GM12878 (cell line): ENCODE data around the gene TIGD1. TPM values are rescaled to one million over a fixed set of nuclear protein-coding genes. Genes with fewer than 3 reads are reported as not detected.

Experiments used
- ATAC-seq: fragments of 200-7000 bp; cut with Tn5 transposase; 3 replicates; pipeline ENCODE4 v1.9.1; 2020; ENCODE audit warnings: mild to moderate bottlenecking, moderate library complexity
- BruUV-seq: library from RNA; stranded (reverse); fragments of 400-500 nt; replicated peaks from 2 replicates; lab custom pipeline; 2021; lab: Mats Ljungman, UMichigan
- CTCF ChIA-PET: fragments of 300-600 bp; sonication (Branson Sonifier 250); formaldehyde crosslinking; extraction: SDS; loops from one replicate; lab custom pipeline; 2021; ENCODE audit warnings: inconsistent platforms; lab: Yijun Ruan, JAX
- POLR2A ChIA-PET: fragments of 350-600 bp; formaldehyde crosslinking; extraction: SDS; loops from one replicate; lab custom pipeline; 2021; ENCODE audit warnings: inconsistent platforms; lab: Charles Lee
- RAD21 ChIA-PET: fragments of 300-600 bp; sonication (Branson Sonifier 250); formaldehyde crosslinking; loops from one replicate; lab custom pipeline; 2023; ENCODE audit warnings: antibody characterized with exemption; ENCODE audit not compliant: unreplicated experiment; lab: Charles Lee
- SMC1A ChIA-PET: fragments of 300-600 bp; sonication (Branson Sonifier 250); formaldehyde crosslinking; loops from one replicate; lab custom pipeline; 2023; ENCODE audit not compliant: unreplicated experiment, uncharacterized antibody; lab: Charles Lee
- DNase-seq: peaks from one replicate; pipeline ENCODE4 v3.0.0-alpha.2; 2011; ENCODE audit warnings: low read depth, low spot score
- FAIRE-seq: peaks from 3 replicates; lab custom pipeline; 2011; peaks lifted over from hg19 to GRCh38; lab: Jason Lieb, UNC
- H2AFZ ChIP-seq: 2 replicates; pipeline ENCODE4 v1.6.0; 2011; ENCODE audit warnings: low read depth, low read length, control low read depth; ENCODE audit not compliant: control insufficient read depth
- H3K27ac ChIP-seq: 2 replicates; pipeline ENCODE4 v1.5.1; 2011; ENCODE audit warnings: control low read depth; ENCODE audit not compliant: control insufficient read depth, insufficient read depth
- H3K27me3 ChIP-seq, 2 experiments: replicated peaks in 1 of 2; 2 replicates each; pipeline versions ENCODE4 v1.6.0 to v1.6.1; 2011; ENCODE audit warnings: low read length in 1 of 2; ENCODE audit not compliant: control insufficient read depth in 2 of 2, insufficient read depth in 2 of 2
- H3K36me3 ChIP-seq, 2 experiments: 2 replicates each; pipeline ENCODE4 v1.5.1; 2011; ENCODE audit warnings: low read length in 1 of 2; ENCODE audit not compliant: control insufficient read depth in 2 of 2, insufficient read depth in 2 of 2
- H3K4me1 ChIP-seq: 2 replicates; pipeline ENCODE4 v1.6.1; 2011; ENCODE audit warnings: mild to moderate bottlenecking, low read length, moderate library complexity, mixed read lengths; ENCODE audit not compliant: control insufficient read depth, insufficient read depth
- H3K4me2 ChIP-seq: 2 replicates; pipeline ENCODE4 v1.6.0; 2011; ENCODE audit warnings: control low read depth; ENCODE audit not compliant: control insufficient read depth, insufficient read depth
- H3K4me3 ChIP-seq: fragments of 200-600 bp; sonication (generic); 2 replicates; pipeline ENCODE4 v1.5.1; 2016
- H3K79me2 ChIP-seq: 2 replicates; pipeline ENCODE4 v1.6.0; 2011; ENCODE audit warnings: low read length; ENCODE audit not compliant: control insufficient read depth, insufficient read depth
- H3K9ac ChIP-seq: 2 replicates; pipeline ENCODE4 v1.8.0; 2011; ENCODE audit warnings: low read length, control low read depth, mixed read lengths; ENCODE audit not compliant: control insufficient read depth, insufficient read depth
- H3K9me3 ChIP-seq: replicated peaks from 3 replicates; pipeline ENCODE4 v1.5.1; 2011; ENCODE audit warnings: mild to moderate bottlenecking, low read length; ENCODE audit not compliant: control insufficient read depth, insufficient read depth
- H4K20me1 ChIP-seq: 2 replicates; pipeline ENCODE4 v1.6.0; 2011; ENCODE audit not compliant: control insufficient read depth, insufficient read depth
- CBX3 ChIP-seq: fragments of 200-600 bp; sonication (generic); IDR thresholded peaks from 2 replicates; pipeline ENCODE4 v1.6.1; 2016; ENCODE audit warnings: low read depth, borderline replicate concordance
- CEBPB ChIP-seq, 2 experiments: fragments of 150-350 bp in 1 of 2; IDR thresholded peaks; 2 replicates each; pipeline ENCODE4 v1.6.1; 2012 to 2014; ENCODE audit warnings: low read depth in 2 of 2, low read length in 2 of 2, borderline replicate concordance in 1 of 2, inconsistent platforms in 1 of 2
- CHD1 ChIP-seq: IDR thresholded peaks from 2 replicates; pipeline ENCODE4 v1.6.1; 2012; ENCODE audit warnings: low read depth, low read length, improper control_type of control experiment
- ESRRA ChIP-seq: IDR thresholded peaks from 2 replicates; pipeline ENCODE4 v1.6.1; 2012; ENCODE audit warnings: mild to moderate bottlenecking, low read length, improper control_type of control experiment
- GATAD2B ChIP-seq: fragments of 450-650 bp; conservative IDR thresholded peaks from 2 replicates; pipeline ENCODE4 v1.6.1; 2017; ENCODE audit warnings: low read depth, mild to moderate bottlenecking, moderate library complexity
- HSF1 ChIP-seq: fragments of 150-350 bp; IDR thresholded peaks from 2 replicates; pipeline ENCODE4 v1.6.1; 2014; ENCODE audit warnings: mild to moderate bottlenecking, low read depth, low read length
- KAT2A ChIP-seq: conservative IDR thresholded peaks from 2 replicates; pipeline ENCODE4 v1.6.1; 2011; ENCODE audit warnings: low read depth, low read length; ENCODE audit not compliant: control insufficient read depth
- KLF5 ChIP-seq: fragments of 450-650 bp; IDR thresholded peaks from 2 replicates; pipeline ENCODE4 v1.6.1; 2014; ENCODE audit warnings: mild to moderate bottlenecking; ENCODE audit not compliant: partially characterized antibody
- MEF2A ChIP-seq: IDR thresholded peaks from 2 replicates; pipeline ENCODE4 v1.6.1; 2011; ENCODE audit warnings: low read depth, mild to moderate bottlenecking, low read length, moderate library complexity; ENCODE audit not compliant: insufficient read depth
- MXI1 ChIP-seq: fragments of 150-350 bp; IDR thresholded peaks from 2 replicates; pipeline ENCODE4 v1.6.1; 2011; ENCODE audit warnings: low read depth, mild to moderate bottlenecking, inconsistent platforms, low read length, improper control_type of control experiment
- NR2F1 ChIP-seq: fragments of 450-650 bp; conservative IDR thresholded peaks from 2 replicates; pipeline ENCODE4 v1.6.1; 2017; ENCODE audit warnings: mild to moderate bottlenecking
- PML ChIP-seq: IDR thresholded peaks from 2 replicates; pipeline ENCODE4 v1.6.1; 2012; ENCODE audit warnings: low read length, inconsistent platforms
- SMARCA5 ChIP-seq: fragments of 450-650 bp; IDR thresholded peaks from 2 replicates; pipeline ENCODE4 v1.6.1; 2017; ENCODE audit warnings: mild to moderate bottlenecking
- SREBF2 ChIP-seq: IDR thresholded peaks from 2 replicates; pipeline ENCODE4 v1.6.1; 2012; ENCODE audit warnings: mild to moderate bottlenecking, low read length
- STAT1 ChIP-seq: fragments of 450-650 bp; conservative IDR thresholded peaks from 2 replicates; pipeline ENCODE4 v1.6.1; 2014; ENCODE audit warnings: antibody characterized with exemption, mild to moderate bottlenecking
- YY1 ChIP-seq: IDR thresholded peaks from 2 replicates; pipeline ENCODE4 v1.6.1; 2011; ENCODE audit warnings: low read depth, mild to moderate bottlenecking, low read length
- ZNF207 ChIP-seq: fragments of 450-650 bp; IDR thresholded peaks from 2 replicates; pipeline ENCODE4 v1.6.1; 2014; ENCODE audit warnings: antibody characterized with exemption, mild to moderate bottlenecking, borderline replicate concordance
- WGBS: methylation state at CpG from one replicate; pipeline ENCODE4 v1.1.6; 2016; ENCODE audit warnings: low lambda C conversion rate; ENCODE audit not compliant: insufficient replicate concordance, insufficient coverage; ENCODE audit errors: missing lambda C conversion rate; 5-methylcytosine and 5-hydroxymethylcytosine counted together
- in situ Hi-C: fragments of 300-500 bp; cut with MboI; formaldehyde crosslinking; loops from 9 replicates; pipeline ENCODE4 v1.14.3; 2018; ENCODE audit warnings: mixed read lengths
- intact Hi-C: fragments of 100-400 bp; cut with micrococcal nuclease; formaldehyde crosslinking; loops from one replicate; pipeline ENCODE4 v1.14.2; 2022; ENCODE audit not compliant: unreplicated experiment
- polyA plus RNA-seq, 11 experiments: library from polyadenylated mRNA; depleted of rRNA in 4 of 11; unstranded in 6 of 11; stranded (reverse) in 5 of 11; fragments of >200 nt; fragmentation: Nextera tagmentation in 4 of 11; fragmentation: Illumina TruSeq in 1 of 11; extraction: Ambion mirVana in 4 of 11; extraction: Trizol in 1 of 11; gene quantifications; 1 replicate in 1 of 11; 2 replicates in 10 of 11; pipeline versions ENCODE4 v1.2.1 to v1.2.3, GENCODE V29; 2011 to 2016; ENCODE audit warnings: inconsistent platforms in 2 of 11, missing spikeins in 2 of 11, low read depth in 1 of 11
- total RNA-seq, 4 experiments: library from RNA; depleted of rRNA in 3 of 4; stranded (reverse); fragments of >200 nt in 3 of 4; fragmentation: Illumina TruSeq in 1 of 4; extraction: Trizol in 1 of 4; gene quantifications; 2 replicates each; pipeline versions ENCODE4 v1.2.1 to v1.2.3, GENCODE V29; 2013 to 2021
- TF ChIP-seq, protein P1 (sequence below): fragments of 450-650 bp; IDR thresholded peaks from 2 replicates; pipeline ENCODE4 v1.6.1; 2017; ENCODE audit warnings: borderline replicate concordance
- TF ChIP-seq, protein P2 (sequence below): fragments of 450-650 bp; IDR thresholded peaks from 2 replicates; pipeline ENCODE4 v1.6.1; 2017; ENCODE audit warnings: mild to moderate bottlenecking, low read depth, inconsistent platforms; ENCODE audit not compliant: poor library complexity, severe bottlenecking
- TF ChIP-seq, protein P3 (sequence below): IDR thresholded peaks from 2 replicates; pipeline ENCODE4 v1.6.1; 2011; ENCODE audit warnings: borderline replicate concordance, low read depth, mild to moderate bottlenecking, moderate library complexity, low read length; ENCODE audit not compliant: insufficient read depth, poor library complexity, severe bottlenecking

The TIGD1 gene
- total and polyA plus RNA-seq, 10 of the 15 experiments (the other 5 are each of a cell fraction or from before 2014, with no cell fraction given): 1.4 to 8.4 (median 5.6) TPM

GRCh38 chr2:232563580-232563979, 13.2 kb upstream of the TIGD1 start:
- no peaks in the 10 kb centered on the region for H4K20me1 ChIP-seq
- whole genome bisulfite sequencing: 47% methylated on average over 3 of the region's 3 CpGs
- no peaks in the 10 kb centered on the region for H3K79me2 ChIP-seq
- H3K4me2 ChIP-seq: no peak overlapping the region
- ChIA-PET RAD21 (no interaction called here), SMC1A (no interaction called here), CTCF (interaction anchor here (1.4 to 1.6 kb wide), 2 partner anchors 9 to 25 kb away, joined by 4 to 5 read pairs; partner anchors contain the start of gene CHRNG), POLR2A (interaction anchor here (0.6 to 1.0 kb wide), 5 partner anchors 8 to 704 kb away, joined by 3 to 5 read pairs (median 3); partner anchors contain the start of genes EIF4E2 and TIGD1)
- no peak overlapping the region for H3K4me3 ChIP-seq
- FAIRE-seq (no peak), ATAC-seq (0 out of 3 replicates have a peak, but pooled peaks have one; percentile 20), DNase-seq (no peak)
- in situ Hi-C loops: no loop called here
- no peak overlapping the region for H3K9ac ChIP-seq
- BruUV-seq: no TSS peak
- TF ChIP-seq, protein P1, sequence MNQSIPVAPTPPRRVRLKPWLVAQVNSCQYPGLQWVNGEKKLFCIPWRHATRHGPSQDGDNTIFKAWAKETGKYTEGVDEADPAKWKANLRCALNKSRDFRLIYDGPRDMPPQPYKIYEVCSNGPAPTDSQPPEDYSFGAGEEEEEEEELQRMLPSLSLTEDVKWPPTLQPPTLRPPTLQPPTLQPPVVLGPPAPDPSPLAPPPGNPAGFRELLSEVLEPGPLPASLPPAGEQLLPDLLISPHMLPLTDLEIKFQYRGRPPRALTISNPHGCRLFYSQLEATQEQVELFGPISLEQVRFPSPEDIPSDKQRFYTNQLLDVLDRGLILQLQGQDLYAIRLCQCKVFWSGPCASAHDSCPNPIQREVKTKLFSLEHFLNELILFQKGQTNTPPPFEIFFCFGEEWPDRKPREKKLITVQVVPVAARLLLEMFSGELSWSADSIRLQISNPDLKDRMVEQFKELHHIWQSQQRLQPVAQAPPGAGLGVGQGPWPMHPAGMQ: no peak
- TF ChIP-seq, protein P2, sequence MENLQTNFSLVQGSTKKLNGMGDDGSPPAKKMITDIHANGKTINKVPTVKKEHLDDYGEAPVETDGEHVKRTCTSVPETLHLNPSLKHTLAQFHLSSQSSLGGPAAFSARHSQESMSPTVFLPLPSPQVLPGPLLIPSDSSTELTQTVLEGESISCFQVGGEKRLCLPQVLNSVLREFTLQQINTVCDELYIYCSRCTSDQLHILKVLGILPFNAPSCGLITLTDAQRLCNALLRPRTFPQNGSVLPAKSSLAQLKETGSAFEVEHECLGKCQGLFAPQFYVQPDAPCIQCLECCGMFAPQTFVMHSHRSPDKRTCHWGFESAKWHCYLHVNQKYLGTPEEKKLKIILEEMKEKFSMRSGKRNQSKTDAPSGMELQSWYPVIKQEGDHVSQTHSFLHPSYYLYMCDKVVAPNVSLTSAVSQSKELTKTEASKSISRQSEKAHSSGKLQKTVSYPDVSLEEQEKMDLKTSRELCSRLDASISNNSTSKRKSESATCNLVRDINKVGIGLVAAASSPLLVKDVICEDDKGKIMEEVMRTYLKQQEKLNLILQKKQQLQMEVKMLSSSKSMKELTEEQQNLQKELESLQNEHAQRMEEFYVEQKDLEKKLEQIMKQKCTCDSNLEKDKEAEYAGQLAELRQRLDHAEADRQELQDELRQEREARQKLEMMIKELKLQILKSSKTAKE: no peak
- TF ChIP-seq MXI1 (no peak), YY1 (no peak), NR2F1 (no peak), HSF1 (no peak), PML (no peak), SREBF2 (no peak), CHD1 (no peak), CBX3 (no peak), STAT1 (no peak), CEBPB (IDR thresholded peaks at IDR 0.05; ENCODE audit: borderline replicate concordance in 1 of 2, low read depth in 2 of 2, low read length in 2 of 2) (no peak), KLF5 (no peak), SMARCA5 (no peak), KAT2A (no peak), GATAD2B (no peak), MEF2A (no peak), ESRRA (no peak), ZNF207 (no peak)
- TF ChIP-seq, protein P3, sequence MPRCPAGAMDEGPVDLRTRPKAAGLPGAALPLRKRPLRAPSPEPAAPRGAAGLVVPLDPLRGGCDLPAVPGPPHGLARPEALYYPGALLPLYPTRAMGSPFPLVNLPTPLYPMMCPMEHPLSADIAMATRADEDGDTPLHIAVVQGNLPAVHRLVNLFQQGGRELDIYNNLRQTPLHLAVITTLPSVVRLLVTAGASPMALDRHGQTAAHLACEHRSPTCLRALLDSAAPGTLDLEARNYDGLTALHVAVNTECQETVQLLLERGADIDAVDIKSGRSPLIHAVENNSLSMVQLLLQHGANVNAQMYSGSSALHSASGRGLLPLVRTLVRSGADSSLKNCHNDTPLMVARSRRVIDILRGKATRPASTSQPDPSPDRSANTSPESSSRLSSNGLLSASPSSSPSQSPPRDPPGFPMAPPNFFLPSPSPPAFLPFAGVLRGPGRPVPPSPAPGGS: no peak
- peaks cover 4% of the 10 kb centered on the region; the same call in 1 of the 2 replicates for H3K4me1 ChIP-seq
- H3K36me3 ChIP-seq: peaks cover 9 to 41% of the 10 kb centered on the region in 2 experiments
- no peak overlapping the region for H2AFZ ChIP-seq
- H3K27me3 ChIP-seq: no peaks in the 10 kb centered on the region
- no peaks in the 10 kb centered on the region for H3K9me3 ChIP-seq
- intact Hi-C loops: no loop called here
- H3K27ac ChIP-seq: no peak overlapping the region
